22Rv1 (cell line): ENCODE data around the gene ABCB10.

ENCODE experiments used
- ZFX ChIP-seq: fragments of 450-650 bp; IDR thresholded peaks from 2 replicates; pipeline ENCODE4 v1.6.1; 2017; ENCODE audit warnings: antibody characterized with exemption, borderline replicate concordance
- TF ChIP-seq, protein P1 (sequence below): fragments of 450-650 bp; IDR thresholded peaks from 2 replicates; pipeline ENCODE4 v1.5.1; 2017; ENCODE audit warnings: mild to moderate bottlenecking

DNA sequence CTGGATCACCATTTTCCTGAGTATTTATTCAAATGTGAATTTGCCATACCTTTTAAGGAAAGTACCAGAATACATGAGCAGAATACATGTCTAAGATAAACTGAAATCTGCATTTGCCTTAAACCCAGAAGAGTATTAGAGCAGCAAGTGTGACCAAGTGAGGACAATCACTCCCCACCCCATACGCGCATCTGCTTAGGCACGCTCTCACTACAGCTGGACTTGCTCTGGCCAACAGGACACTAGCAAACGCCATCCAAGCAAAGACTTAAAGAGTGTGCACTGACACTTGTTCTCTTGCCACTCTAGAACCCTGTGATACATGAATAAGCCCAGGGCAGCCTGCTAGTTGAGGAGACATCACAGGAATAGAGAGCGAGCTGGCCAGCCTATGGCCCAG is 76.0 kb downstream of the ABCB10 start:
- TF ChIP-seq, protein P1, sequence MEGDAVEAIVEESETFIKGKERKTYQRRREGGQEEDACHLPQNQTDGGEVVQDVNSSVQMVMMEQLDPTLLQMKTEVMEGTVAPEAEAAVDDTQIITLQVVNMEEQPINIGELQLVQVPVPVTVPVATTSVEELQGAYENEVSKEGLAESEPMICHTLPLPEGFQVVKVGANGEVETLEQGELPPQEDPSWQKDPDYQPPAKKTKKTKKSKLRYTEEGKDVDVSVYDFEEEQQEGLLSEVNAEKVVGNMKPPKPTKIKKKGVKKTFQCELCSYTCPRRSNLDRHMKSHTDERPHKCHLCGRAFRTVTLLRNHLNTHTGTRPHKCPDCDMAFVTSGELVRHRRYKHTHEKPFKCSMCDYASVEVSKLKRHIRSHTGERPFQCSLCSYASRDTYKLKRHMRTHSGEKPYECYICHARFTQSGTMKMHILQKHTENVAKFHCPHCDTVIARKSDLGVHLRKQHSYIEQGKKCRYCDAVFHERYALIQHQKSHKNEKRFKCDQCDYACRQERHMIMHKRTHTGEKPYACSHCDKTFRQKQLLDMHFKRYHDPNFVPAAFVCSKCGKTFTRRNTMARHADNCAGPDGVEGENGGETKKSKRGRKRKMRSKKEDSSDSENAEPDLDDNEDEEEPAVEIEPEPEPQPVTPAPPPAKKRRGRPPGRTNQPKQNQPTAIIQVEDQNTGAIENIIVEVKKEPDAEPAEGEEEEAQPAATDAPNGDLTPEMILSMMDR: no peak
- no peak for TF ChIP-seq ZFX
